HG03457 (cell line): ENCODE measurements around the gene ARID3B.
"Not testable (repeated sequence)": the region's sequence is repeated elsewhere in the genome, so short reads cannot be mapped to it uniquely, and the experiment has no call there.

Source experiments
- ATAC-seq: cut with Tn5 transposase; IDR thresholded peaks from one replicate; pipeline ENCODE4 v1.9.1; 2021; ENCODE audit warnings: moderate number of reproducible peaks; ENCODE audit not compliant: unreplicated experiment

ARID3B gene

DNA sequence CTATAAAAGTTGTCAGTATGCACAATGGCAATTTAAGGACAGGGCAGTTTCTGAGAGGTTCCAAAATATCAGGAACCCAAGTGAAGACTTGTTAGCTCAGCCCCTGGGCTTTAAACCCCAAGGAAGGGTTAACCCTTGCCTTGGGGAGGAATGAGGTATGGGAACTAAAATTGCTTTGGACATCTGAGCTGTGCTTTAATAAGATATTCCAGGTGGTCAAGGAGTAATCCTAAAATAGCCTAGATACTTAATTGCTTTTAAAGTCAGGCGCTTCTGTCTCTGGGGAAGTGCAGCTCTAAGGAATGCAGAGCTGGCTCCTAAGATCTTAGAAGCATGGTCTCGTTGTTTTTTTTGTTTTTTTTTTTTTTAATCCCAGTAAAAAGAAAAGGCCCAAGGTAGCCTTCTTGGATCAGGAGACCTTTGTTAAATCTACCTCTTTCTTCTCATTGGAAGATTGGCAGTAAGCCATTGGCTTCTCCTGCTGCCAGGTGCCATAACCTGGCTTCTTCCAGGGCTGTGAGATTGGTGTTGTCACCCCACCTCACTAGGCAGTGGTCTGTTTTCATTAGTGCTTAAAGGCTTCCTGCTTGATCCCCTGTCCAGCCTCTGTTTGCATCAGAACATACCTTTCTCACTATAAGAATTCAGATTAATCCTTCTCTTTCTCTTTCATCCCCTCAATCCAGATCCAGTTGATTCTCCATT, 24.5 kb downstream of the ARID3B start:
- ATAC-seq: no peak

GRCh38 chr15:74568594-74568993, 27.6 kb downstream of the ARID3B start:
- no peak for ATAC-seq

- ATAC-seq: no peak
Observed at GRCh38 chr15:74569731-74570070, 28.7 kb downstream of the ARID3B start.

DNA sequence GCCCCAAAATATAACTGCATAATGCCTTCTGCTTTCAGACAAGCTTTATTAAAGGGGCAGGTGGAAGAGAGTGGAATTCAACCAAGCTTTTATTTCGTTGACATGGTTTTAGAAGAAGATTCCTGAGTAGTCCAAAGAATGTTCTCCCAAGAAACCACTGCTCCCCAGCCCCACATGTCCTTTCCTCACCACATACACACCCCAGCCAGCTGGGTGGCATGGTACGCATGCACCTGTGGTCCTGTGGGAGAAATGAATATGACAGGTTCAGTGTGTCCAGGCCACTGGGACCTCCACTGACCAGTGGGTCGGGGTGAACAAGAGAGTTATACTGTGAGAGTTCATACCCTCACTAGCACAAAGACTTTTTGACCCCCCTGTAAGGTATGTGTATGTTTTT, 30.2 kb downstream of the ARID3B start:
- no peak for ATAC-seq

GRCh38 chr15:74573987-74574386, 33.0 kb downstream of the ARID3B start:
- no peak for ATAC-seq

- ATAC-seq: no peak
Observed at GRCh38 chr15:74578496-74578994, 37.5 kb downstream of the ARID3B start.

GRCh38 chr15:74579001-74579400, 38.0 kb downstream of the ARID3B start:
- no peak for ATAC-seq

- no peak for ATAC-seq
Observed at GRCh38 chr15:74580538-74581350, 39.7 kb downstream of the ARID3B start.

GRCh38 chr15:74584204-74584603, 43.2 kb downstream of the ARID3B start:
- ATAC-seq: no peak

- ATAC-seq: no peak
Observed at GRCh38 chr15:74584779-74585178, 43.8 kb downstream of the ARID3B start.

DNA sequence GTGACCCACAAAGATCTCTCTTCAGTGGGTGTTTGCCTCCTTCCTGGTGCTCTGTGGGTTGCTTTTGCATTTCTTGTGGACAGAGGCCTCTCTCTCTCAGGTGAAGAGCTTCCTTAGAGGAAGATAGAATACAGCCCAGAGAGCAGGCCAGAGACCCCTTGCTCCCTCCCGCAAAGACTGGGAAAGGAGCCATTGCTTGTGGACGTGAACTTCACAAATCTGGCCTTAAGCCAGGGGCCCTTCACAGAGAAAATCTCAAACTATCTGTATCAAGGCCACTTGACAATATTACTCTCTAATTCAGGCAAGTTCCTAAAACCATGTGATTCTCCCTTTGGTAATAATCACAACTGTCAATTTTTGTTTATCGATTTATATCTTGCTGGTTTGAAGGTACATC, 44.2 kb downstream of the ARID3B start:
- ATAC-seq: no peak

GRCh38 chr15:74585857-74586256, 44.8 kb downstream of the ARID3B start:
- no peak for ATAC-seq

DNA sequence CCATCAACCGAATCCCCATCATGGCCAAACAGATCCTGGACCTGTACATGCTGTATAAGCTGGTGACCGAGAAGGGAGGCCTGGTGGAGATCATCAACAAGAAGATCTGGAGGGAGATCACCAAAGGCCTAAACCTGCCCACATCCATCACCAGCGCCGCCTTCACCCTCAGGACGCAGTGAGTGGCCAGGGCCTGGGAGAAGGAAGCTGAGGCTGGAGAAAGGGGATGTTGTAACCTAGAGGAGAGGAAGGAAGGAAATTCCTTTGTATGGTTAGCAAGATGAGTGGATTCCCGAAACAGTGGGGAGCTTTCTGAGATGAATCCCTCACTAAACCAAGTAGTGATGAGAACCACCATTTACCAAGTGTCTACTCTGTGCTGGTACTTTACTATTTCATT, 48.8 kb downstream of the ARID3B start:
- no peak for ATAC-seq

DNA sequence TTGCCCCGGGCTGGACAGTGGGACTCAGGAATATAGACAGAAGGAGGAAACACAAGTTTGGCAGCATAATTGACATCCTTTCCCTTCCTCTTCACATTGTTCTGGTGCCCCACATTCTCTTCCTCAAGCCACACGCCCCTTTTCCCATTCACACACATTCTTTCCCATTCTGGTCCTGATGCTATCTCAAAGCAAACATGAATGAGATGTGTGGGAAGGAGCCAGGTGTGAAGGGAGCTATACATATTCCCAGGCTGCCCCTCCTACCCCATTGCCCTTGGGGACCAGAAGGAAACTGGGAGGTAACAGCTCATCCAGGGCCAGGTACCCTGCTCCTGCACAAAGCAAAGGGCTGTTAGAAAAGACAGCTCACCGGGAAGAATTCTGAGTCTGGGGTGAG, 51.2 kb downstream of the ARID3B start:
- ATAC-seq: no peak

DNA sequence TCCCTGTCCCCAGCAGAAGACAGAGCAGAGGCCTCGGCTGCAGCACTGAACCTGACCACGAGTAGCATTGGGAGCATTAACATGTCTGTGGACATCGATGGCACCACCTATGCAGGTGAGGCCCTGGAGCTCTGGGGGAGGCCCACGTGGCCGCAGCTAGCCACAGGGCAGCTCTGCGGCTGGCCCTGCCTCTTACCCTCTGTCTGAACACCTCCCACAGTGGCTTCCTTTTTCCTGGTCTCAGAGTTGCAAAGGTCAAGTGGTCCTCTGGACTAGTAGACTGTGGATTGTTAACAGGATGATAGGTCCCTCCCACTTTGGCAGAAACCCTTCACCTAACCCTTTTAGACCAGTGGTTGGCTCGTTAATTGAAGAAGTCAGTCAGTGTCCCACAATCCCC, 52.1 kb downstream of the ARID3B start:
- ATAC-seq: no peak

- no peak for ATAC-seq
Observed at GRCh38 chr15:74594455-74594854, 53.4 kb downstream of the ARID3B start.

GRCh38 chr15:74595271-74595670, 54.3 kb downstream of the ARID3B start:
- ATAC-seq: no peak

GRCh38 chr15:74596736-74597135, 55.7 kb downstream of the ARID3B start:
- ATAC-seq: not testable (repeated sequence)

- not testable (repeated sequence) for ATAC-seq
Observed at GRCh38 chr15:74597146-74597705, 56.2 kb downstream of the ARID3B start.

DNA sequence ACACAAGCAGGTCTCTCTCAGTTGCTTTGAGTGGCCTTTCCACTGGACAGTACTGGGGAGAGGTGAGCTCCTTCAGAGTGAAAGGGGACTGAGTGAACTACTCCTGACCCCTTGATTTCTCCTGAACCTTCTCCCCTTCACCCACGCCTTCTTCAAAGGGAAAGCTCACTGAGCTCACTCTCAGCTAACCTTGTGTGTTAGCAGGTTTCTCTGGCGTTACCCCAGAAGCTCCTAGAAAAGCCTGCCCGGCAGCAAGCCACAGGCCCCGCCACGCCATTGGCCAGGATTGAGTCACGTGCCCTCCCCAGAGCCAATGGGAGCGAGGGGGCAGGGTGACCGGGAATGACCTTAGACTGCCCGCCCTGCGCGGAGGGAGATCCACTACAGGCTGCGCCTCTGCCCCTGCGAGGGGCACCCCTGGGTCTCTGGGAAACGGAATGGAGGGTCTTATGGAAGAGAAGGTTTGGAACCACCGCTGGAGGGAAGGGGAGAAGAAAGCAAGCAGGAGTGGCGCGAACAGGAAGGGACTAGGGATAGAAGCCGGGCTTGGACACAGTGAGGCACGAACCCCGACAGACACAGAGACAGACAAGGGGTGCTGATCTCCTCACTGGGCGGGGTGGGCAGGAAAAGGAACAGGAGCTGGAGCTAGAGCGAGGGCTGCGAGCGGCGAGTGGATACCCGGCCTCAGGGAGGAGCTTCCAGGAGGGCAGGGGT, 57.3 kb downstream of the ARID3B start:
- ATAC-seq: peak; percentile 60

GRCh38 chr15:74599156-74599555, 58.1 kb downstream of the ARID3B start:
- no peak for ATAC-seq
